Coronary artery (tissue), 2 donors: Measurements from ENCODE around the gene RHBDL3.

Experiments used
- DNase-seq: peaks from one replicate; pipeline ENCODE4 v3.0.0-alpha.2; 2017; ENCODE audit warnings: low spot score
- H3K27ac ChIP-seq, 2 donors: fragments of 200-600 bp; sonication (generic); one replicate each; pipeline ENCODE4 v1.5.1; 2016 to 2019
- H3K4me3 ChIP-seq: fragments of 200-600 bp; sonication (generic); 2 replicates; pipeline ENCODE4 v1.5.1; 2016; ENCODE audit warnings: mild to moderate bottlenecking, moderate library complexity
- CTCF ChIP-seq: fragments of 200-600 bp; sonication (generic); IDR thresholded peaks from one replicate; pipeline ENCODE4 v1.5.1; 2019; ENCODE audit warnings: antibody characterized with exemption

The RHBDL3 gene

GRCh38 chr17:32281011-32281451 is 15.4 kb downstream of the RHBDL3 start:
- no peak for TF ChIP-seq CTCF
- H3K27ac ChIP-seq = no peak overlapping the region
- DNase-seq = no peak
- H3K4me3 ChIP-seq = no peak overlapping the region

- Histone ChIP-seq H3K27ac (no peak overlapping the region), H3K4me3 (no peak overlapping the region)
- no peak for TF ChIP-seq CTCF
- no peak for DNase-seq
These were observed 18.1 kb downstream of the RHBDL3 start for GRCh38 chr17:32283745-32284201.

- Histone ChIP-seq H3K27ac (no peak overlapping the region), H3K4me3 (no peak overlapping the region)
- no peak for DNase-seq
- no peak for TF ChIP-seq CTCF
These were observed 19.7 kb downstream of the RHBDL3 start for GRCh38 chr17:32285306-32285705.

GRCh38 chr17:32285746-32286517 is 20.3 kb downstream of the RHBDL3 start:
- H3K27ac ChIP-seq = no peak overlapping the region
- no peak overlapping the region for H3K4me3 ChIP-seq
- TF ChIP-seq CTCF = no peak
- no peak for DNase-seq

GRCh38 chr17:32286518-32286900 is 20.9 kb downstream of the RHBDL3 start:
- no peak for DNase-seq
- H3K4me3 ChIP-seq = no peak overlapping the region
- no peak overlapping the region for H3K27ac ChIP-seq

GRCh38 chr17:32287804-32288511 is 22.3 kb downstream of the RHBDL3 start:
- no peak overlapping the region for H3K27ac ChIP-seq
- H3K4me3 ChIP-seq = no peak overlapping the region
- DNase-seq = no peak
- TF ChIP-seq CTCF = no peak

More at GRCh38 chr17:32286518-32286900, 20.9 kb downstream of the RHBDL3 start:
- TF ChIP-seq CTCF = no peak
